Liver (tissue), 9 donors: Measurements from ENCODE around the gene CTU2. TPM values are rescaled to one million over a fixed set of nuclear protein-coding genes. Genes with fewer than 3 reads are reported as not detected.

Experiments used
- DNase-seq: peaks from one replicate; pipeline ENCODE4 v3.0.0-alpha.2; 2017; ENCODE audit warnings: low spot score
- H3K27ac ChIP-seq, 2 donors: one replicate each; pipeline ENCODE4 v1.7.0; 2013; ENCODE audit warnings: inconsistent platforms in 2 of 2, low read length in 2 of 2, control low read depth in 1 of 2, low read depth in 1 of 2, mild to moderate bottlenecking in 1 of 2
- H3K27me3 ChIP-seq, 4 donors: one replicate each; pipeline versions ENCODE4 v1.6.1 to v1.7.0; 2013; ENCODE audit warnings: low read length in 3 of 4, inconsistent platforms in 1 of 4, mild to moderate bottlenecking in 1 of 4, moderate library complexity in 1 of 4; ENCODE audit not compliant: control insufficient read depth in 4 of 4, insufficient read depth in 4 of 4
- H3K36me3 ChIP-seq, 4 donors: one replicate each; pipeline versions ENCODE4 v1.6.1 to v1.7.0; 2013; ENCODE audit warnings: low read length in 3 of 4, mild to moderate bottlenecking in 3 of 4, low read depth in 1 of 4, moderate library complexity in 1 of 4; ENCODE audit not compliant: control insufficient read depth in 4 of 4, insufficient read depth in 3 of 4
- H3K4me1 ChIP-seq, 4 donors: one replicate each; pipeline versions ENCODE4 v1.6.1 to v1.7.0; 2013; ENCODE audit warnings: low read length in 3 of 4, mild to moderate bottlenecking in 3 of 4, moderate library complexity in 1 of 4; ENCODE audit not compliant: control insufficient read depth in 4 of 4, insufficient read depth in 4 of 4
- H3K4me3 ChIP-seq, 3 donors: one replicate each; pipeline versions ENCODE4 v1.6.1 to v1.7.0; 2013; ENCODE audit warnings: low read length in 3 of 3, control low read depth in 1 of 3, low read depth in 1 of 3, mild to moderate bottlenecking in 1 of 3
- H3K9ac ChIP-seq, 2 donors: one replicate each; pipeline ENCODE4 v1.7.0; 2013; ENCODE audit warnings: low read length in 2 of 2, mild to moderate bottlenecking in 2 of 2, moderate library complexity in 2 of 2, control low read depth in 1 of 2, low read depth in 1 of 2
- H3K9me3 ChIP-seq, 4 donors: one replicate each; pipeline versions ENCODE4 v1.6.1 to v1.7.0; 2013; ENCODE audit warnings: low read length in 3 of 4; ENCODE audit not compliant: control insufficient read depth in 4 of 4
- EGR1 ChIP-seq, 2 donors: IDR thresholded peaks; 2 replicates each; pipeline ENCODE4 v1.6.1; 2016 to 2018; ENCODE audit warnings: antibody characterized with exemption in 2 of 2, low read depth in 2 of 2
- FOXA1 ChIP-seq: IDR thresholded peaks from 2 replicates; pipeline ENCODE4 v1.6.1; 2016; ENCODE audit warnings: antibody characterized with exemption
- FOXA2 ChIP-seq: IDR thresholded peaks from 2 replicates; pipeline ENCODE4 v1.6.1; 2016; ENCODE audit warnings: antibody characterized with exemption
- GABPA ChIP-seq, 2 donors: IDR thresholded peaks in 1 of 2; conservative IDR thresholded peaks in 1 of 2; 2 replicates each; pipeline ENCODE4 v1.6.1; 2016; ENCODE audit warnings: antibody characterized with exemption in 2 of 2, mild to moderate bottlenecking in 1 of 2, moderate library complexity in 1 of 2
- HNF4A ChIP-seq, 2 donors: conservative IDR thresholded peaks; 2 replicates each; pipeline ENCODE4 v1.6.1; 2016; ENCODE audit warnings: antibody characterized with exemption in 2 of 2, mild to moderate bottlenecking in 2 of 2
- HNF4G ChIP-seq: IDR thresholded peaks from 2 replicates; pipeline ENCODE4 v1.6.1; 2016; ENCODE audit warnings: antibody characterized with exemption
- JUND ChIP-seq, 2 donors: IDR thresholded peaks; 2 replicates each; pipeline ENCODE4 v1.6.1; 2016; ENCODE audit warnings: antibody characterized with exemption in 2 of 2
- NR2F2 ChIP-seq: IDR thresholded peaks from 2 replicates; pipeline ENCODE4 v1.6.1; 2016; ENCODE audit warnings: antibody characterized with exemption
- RAD21 ChIP-seq, 2 donors: IDR thresholded peaks; 2 replicates each; pipeline ENCODE4 v1.6.1; 2016; ENCODE audit warnings: antibody characterized with exemption in 2 of 2, mild to moderate bottlenecking in 2 of 2
- RXRA ChIP-seq, 2 donors: IDR thresholded peaks; 2 replicates each; pipeline ENCODE4 v1.6.1; 2017 to 2018; ENCODE audit warnings: antibody characterized with exemption in 2 of 2, mild to moderate bottlenecking in 1 of 2
- SP1 ChIP-seq: IDR thresholded peaks from 2 replicates; pipeline ENCODE4 v1.6.1; 2018; ENCODE audit warnings: antibody characterized with exemption, mild to moderate bottlenecking
- TAF1 ChIP-seq: conservative IDR thresholded peaks from 2 replicates; pipeline ENCODE4 v1.6.1; 2016; ENCODE audit warnings: antibody characterized with exemption, mild to moderate bottlenecking
- YY1 ChIP-seq: IDR thresholded peaks from 2 replicates; pipeline ENCODE4 v1.6.1; 2016; ENCODE audit warnings: antibody characterized with exemption, mild to moderate bottlenecking
- WGBS: extraction: QIAGEN DNeasy Blood & Tissue Kit; methylation state at CpG from one replicate; pipeline ENCODE4 v1.1.7; 2013; 5-methylcytosine and 5-hydroxymethylcytosine counted together
- polyA plus RNA-seq, 2 donors: library from polyadenylated mRNA; stranded (reverse) in 1 of 2; unstranded in 1 of 2; fragments of 200-250 nt in 1 of 2; fragments of >200 nt in 1 of 2; fragmentation: Nextera tagmentation in 1 of 2; extraction: Ambion mirVana in 1 of 2; gene quantifications; one replicate each; pipeline versions ENCODE4 v1.2.1 to v1.2.3, GENCODE V29; 2013 to 2015
- total RNA-seq, 2 donors: library from RNA; depleted of rRNA; stranded (reverse); fragments of >200 nt; gene quantifications; one replicate each; pipeline ENCODE4 v1.2.3, GENCODE V29; 2014
- TF ChIP-seq, protein P1 (sequence below): IDR thresholded peaks from 2 replicates; pipeline ENCODE4 v1.6.1; 2016; ENCODE audit warnings: antibody characterized with exemption
- TF ChIP-seq, protein P2 (sequence below): fragments of 150-350 bp; IDR thresholded peaks from 2 replicates; pipeline ENCODE4 v1.5.1; 2017; ENCODE audit warnings: improper control_type of control experiment, low read depth, low read length; ENCODE audit not compliant: missing input control
- TF ChIP-seq, protein P3 (sequence below): IDR thresholded peaks from 2 replicates; pipeline ENCODE4 v1.6.1; 2016; ENCODE audit warnings: antibody characterized with exemption
- TF ChIP-seq, protein P4 (sequence below): IDR thresholded peaks from 2 replicates; pipeline ENCODE4 v1.6.1; 2016; ENCODE audit warnings: antibody characterized with exemption
- TF ChIP-seq, protein P5 (sequence below): IDR thresholded peaks from 2 replicates; pipeline ENCODE4 v1.6.1; 2016; ENCODE audit warnings: antibody characterized with exemption, mild to moderate bottlenecking
- donor health status: healthy.
- donor health status: healthy.
- donor health status: healthy.
- donor health status: healthy.
- donor health status: healthy.

The CTU2 gene
- total and polyA plus RNA-seq, 4 donors: 7.0 to 8.5 (median 7.4) TPM

DNA sequence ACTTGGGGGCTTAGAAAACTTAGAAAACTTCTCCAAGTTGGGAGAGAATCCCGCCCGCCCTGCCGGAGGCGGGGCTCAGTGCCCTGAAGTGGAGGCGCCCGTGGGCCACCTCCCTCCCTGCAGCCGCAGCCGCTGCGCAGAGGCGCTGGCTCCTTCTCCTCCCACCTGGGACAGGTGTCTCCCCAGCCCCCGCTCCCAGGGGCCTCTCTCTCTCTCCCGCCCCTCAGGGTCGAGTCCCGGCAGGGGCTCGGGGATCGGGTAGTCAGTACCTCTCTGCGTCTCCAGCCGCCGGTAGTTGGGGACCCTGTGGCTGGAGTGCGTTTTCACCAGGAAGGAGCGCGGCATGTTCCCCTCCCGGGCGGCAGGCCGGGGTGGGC is 20.3 kb upstream of the CTU2 start:
- DNase-seq: no peak
- H3K9ac ChIP-seq: no peak overlapping the region
- peak overlapping the region; percentile 33 to 62 (median 60) for H3K4me3 ChIP-seq
- no peaks in the 10 kb centered on the region for H3K9me3 ChIP-seq
- peak overlapping the region in 1 of 2 donors; percentile 40 for H3K27ac ChIP-seq
- TF ChIP-seq SP1: no peak
- TF ChIP-seq, protein P1, sequence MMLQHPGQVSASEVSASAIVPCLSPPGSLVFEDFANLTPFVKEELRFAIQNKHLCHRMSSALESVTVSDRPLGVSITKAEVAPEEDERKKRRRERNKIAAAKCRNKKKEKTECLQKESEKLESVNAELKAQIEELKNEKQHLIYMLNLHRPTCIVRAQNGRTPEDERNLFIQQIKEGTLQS: no peak
- no peak for TF ChIP-seq NR2F2
- TF ChIP-seq, protein P2, sequence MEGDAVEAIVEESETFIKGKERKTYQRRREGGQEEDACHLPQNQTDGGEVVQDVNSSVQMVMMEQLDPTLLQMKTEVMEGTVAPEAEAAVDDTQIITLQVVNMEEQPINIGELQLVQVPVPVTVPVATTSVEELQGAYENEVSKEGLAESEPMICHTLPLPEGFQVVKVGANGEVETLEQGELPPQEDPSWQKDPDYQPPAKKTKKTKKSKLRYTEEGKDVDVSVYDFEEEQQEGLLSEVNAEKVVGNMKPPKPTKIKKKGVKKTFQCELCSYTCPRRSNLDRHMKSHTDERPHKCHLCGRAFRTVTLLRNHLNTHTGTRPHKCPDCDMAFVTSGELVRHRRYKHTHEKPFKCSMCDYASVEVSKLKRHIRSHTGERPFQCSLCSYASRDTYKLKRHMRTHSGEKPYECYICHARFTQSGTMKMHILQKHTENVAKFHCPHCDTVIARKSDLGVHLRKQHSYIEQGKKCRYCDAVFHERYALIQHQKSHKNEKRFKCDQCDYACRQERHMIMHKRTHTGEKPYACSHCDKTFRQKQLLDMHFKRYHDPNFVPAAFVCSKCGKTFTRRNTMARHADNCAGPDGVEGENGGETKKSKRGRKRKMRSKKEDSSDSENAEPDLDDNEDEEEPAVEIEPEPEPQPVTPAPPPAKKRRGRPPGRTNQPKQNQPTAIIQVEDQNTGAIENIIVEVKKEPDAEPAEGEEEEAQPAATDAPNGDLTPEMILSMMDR: no peak
- TF ChIP-seq GABPA (IDR thresholded peaks at IDR 0.05 in 1 of 2, conservative IDR thresholded peaks at IDR 0.05 in 1 of 2): no peak
- TF ChIP-seq, protein P3, sequence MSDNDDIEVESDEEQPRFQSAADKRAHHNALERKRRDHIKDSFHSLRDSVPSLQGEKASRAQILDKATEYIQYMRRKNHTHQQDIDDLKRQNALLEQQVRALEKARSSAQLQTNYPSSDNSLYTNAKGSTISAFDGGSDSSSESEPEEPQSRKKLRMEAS: no peak
- no peak for TF ChIP-seq FOXA2
- TF ChIP-seq, protein P4, sequence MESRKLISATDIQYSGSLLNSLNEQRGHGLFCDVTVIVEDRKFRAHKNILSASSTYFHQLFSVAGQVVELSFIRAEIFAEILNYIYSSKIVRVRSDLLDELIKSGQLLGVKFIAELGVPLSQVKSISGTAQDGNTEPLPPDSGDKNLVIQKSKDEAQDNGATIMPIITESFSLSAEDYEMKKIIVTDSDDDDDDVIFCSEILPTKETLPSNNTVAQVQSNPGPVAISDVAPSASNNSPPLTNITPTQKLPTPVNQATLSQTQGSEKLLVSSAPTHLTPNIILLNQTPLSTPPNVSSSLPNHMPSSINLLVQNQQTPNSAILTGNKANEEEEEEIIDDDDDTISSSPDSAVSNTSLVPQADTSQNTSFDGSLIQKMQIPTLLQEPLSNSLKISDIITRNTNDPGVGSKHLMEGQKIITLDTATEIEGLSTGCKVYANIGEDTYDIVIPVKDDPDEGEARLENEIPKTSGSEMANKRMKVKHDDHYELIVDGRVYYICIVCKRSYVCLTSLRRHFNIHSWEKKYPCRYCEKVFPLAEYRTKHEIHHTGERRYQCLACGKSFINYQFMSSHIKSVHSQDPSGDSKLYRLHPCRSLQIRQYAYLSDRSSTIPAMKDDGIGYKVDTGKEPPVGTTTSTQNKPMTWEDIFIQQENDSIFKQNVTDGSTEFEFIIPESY: no peak
- TF ChIP-seq TAF1: no peak
- no peak for TF ChIP-seq YY1
- TF ChIP-seq FOXA1: no peak
- no peak for TF ChIP-seq JUND (IDR thresholded peaks at IDR 0.05)
- TF ChIP-seq, protein P5, sequence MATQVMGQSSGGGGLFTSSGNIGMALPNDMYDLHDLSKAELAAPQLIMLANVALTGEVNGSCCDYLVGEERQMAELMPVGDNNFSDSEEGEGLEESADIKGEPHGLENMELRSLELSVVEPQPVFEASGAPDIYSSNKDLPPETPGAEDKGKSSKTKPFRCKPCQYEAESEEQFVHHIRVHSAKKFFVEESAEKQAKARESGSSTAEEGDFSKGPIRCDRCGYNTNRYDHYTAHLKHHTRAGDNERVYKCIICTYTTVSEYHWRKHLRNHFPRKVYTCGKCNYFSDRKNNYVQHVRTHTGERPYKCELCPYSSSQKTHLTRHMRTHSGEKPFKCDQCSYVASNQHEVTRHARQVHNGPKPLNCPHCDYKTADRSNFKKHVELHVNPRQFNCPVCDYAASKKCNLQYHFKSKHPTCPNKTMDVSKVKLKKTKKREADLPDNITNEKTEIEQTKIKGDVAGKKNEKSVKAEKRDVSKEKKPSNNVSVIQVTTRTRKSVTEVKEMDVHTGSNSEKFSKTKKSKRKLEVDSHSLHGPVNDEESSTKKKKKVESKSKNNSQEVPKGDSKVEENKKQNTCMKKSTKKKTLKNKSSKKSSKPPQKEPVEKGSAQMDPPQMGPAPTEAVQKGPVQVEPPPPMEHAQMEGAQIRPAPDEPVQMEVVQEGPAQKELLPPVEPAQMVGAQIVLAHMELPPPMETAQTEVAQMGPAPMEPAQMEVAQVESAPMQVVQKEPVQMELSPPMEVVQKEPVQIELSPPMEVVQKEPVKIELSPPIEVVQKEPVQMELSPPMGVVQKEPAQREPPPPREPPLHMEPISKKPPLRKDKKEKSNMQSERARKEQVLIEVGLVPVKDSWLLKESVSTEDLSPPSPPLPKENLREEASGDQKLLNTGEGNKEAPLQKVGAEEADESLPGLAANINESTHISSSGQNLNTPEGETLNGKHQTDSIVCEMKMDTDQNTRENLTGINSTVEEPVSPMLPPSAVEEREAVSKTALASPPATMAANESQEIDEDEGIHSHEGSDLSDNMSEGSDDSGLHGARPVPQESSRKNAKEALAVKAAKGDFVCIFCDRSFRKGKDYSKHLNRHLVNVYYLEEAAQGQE: no peak
- no peak for TF ChIP-seq HNF4A (conservative IDR thresholded peaks at IDR 0.05)
- TF ChIP-seq HNF4G: no peak
- no peak for TF ChIP-seq RXRA (IDR thresholded peaks at IDR 0.05)
- no peak for TF ChIP-seq EGR1 (IDR thresholded peaks at IDR 0.05; ENCODE audit: low read depth in 2 of 2)
- no peak for TF ChIP-seq RAD21 (IDR thresholded peaks at IDR 0.05)
- WGBS: under 1% methylated on average over 25 of the region's 25 CpGs
- no peaks in the 10 kb centered on the region for H3K27me3 ChIP-seq
- H3K36me3 ChIP-seq: no peaks in the 10 kb centered on the region
- H3K4me1 ChIP-seq: peaks cover 7 to 30% (median 21%) of the 10 kb centered on the region in 4 donors
